ENCODE measurements around the gene TMEM132D.

DNA sequence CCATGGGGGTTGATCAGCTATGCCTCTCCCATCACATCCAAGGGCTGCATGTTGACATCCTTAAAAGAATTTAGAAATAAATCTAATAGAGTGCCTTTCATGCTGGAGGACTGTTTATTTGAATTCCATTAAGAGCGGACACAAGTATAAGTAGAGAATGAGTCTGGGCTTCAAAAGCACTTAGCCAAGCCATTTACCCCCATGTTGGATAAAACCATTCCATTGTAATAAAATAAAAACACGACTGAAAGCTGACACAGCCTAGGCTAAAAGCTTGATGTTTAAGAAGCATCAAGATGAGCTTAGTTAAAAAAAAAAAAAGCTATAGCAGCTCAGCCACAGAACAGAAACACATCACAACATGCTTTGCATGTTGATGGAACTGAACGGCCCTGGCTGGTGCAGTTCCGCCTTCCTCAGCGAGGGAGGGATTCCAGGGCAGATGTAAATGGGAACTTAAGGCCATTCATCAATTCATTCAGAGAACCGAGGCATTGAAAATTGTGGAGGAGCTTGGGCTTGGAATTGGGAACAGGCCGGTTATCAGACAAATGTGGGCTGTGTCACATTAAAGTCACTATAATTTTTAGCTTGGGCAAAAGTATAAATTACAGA is 41.2 kb downstream of the TMEM132D start:
- TF ChIP-seq GATA2 (IDR thresholded peaks at IDR 0.05; ENCODE audit: low read depth, low read length) (no peak), GATA3 (IDR thresholded peaks at IDR 0.05; ENCODE audit: low read depth, low read length) (no peak)
